Erythroblast (primary cell): Measurements from ENCODE around the gene PPARD.

ENCODE experiments used
- GATA1 ChIP-seq: IDR thresholded peaks from 2 replicates; pipeline ENCODE4 v1.6.1; 2011; ENCODE audit warnings: low read depth, mild to moderate bottlenecking, control low read depth, low read length, moderate library complexity
- POLR2A ChIP-seq: IDR thresholded peaks from 2 replicates; pipeline ENCODE4 v1.6.1; 2011; ENCODE audit warnings: mild to moderate bottlenecking, low read length

DNA sequence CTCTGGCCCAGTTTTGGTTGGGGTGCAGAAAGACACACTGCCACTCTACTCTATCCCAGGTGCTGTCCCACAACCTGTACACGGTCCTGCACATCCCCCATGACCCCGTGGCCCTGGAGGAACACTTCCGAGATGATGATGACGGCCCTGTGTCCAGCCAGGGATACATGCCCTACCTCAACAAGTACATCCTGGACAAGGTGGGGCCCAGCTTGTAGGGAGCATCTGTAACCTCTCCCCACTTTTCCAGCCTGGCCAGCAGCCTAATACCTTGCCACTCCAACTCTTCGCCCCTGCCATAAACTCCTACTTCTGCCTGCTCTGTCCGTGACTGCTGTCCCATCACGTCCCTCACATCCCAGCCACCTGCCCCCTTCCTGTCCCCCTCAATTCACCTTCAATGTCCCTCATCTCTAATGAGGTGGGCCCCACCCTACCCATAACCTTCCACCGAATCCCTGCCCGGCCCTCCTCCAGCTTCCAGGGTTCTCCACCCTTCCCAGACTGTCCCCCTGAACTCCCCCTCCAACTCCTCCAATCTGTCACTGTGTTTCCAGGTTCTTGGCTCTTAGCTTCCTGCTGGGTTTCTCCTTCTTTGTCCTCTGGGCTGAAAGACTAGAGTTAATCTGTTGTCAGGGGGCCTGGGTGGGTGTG lies 32.6 kb upstream of the PPARD start:
- no peak for TF ChIP-seq POLR2A
- TF ChIP-seq GATA1: no peak
